ENCODE measurements around the gene MEIS2. TPM values are rescaled to one million over a fixed set of nuclear protein-coding genes. Genes with fewer than 3 reads are reported as not detected.

MEIS2 gene
- total and polyA plus RNA-seq, 2 of the 13 experiments (the other 11 are each of a cell fraction or from before 2014, with no cell fraction given) = 10.7 to 12.4 TPM

DNA sequence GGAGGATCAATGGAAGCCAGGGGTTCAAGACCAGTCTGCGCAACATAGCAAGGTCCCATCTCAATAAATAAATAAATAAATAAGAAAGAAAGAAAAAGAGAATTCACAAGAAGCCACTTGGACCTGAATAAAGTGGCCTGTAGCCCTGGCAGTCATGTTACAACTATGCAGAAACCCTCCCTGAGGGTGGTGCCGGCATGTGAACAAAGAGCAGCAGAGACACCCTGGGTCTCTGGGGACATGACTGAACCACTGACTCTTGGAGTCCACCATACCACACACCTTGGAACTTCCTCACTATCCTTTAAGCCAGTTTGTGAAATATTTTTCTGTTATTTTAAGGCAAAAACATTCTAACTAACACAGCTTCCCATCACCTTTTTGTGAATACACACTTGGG, 93.0 kb downstream of the MEIS2 start:
- ChIA-PET CTCF (ENCODE audit: low intra/inter-chr PET ratio, low total read pairs) (no interaction called here), POLR2A (no interaction called here)
- Histone ChIP-seq H3K9me3 (ENCODE audit: low read length) (no peaks in the 10 kb centered on the region), H3K9ac (ENCODE audit: insufficient read depth, low read depth, low read length) (no peak overlapping the region), H3K4me2 (ENCODE audit: low read depth, low read length) (no peak overlapping the region), H3K4me3 (replicated peaks in 1 of 3; ENCODE audit: insufficient read depth in 1 of 3, low read depth in 2 of 3, low read length in 3 of 3) (no peak overlapping the region), H3K4me1 (ENCODE audit: insufficient read depth, low read length) (peaks cover 33% of the 10 kb centered on the region), H3K27ac (ENCODE audit: extremely low read length, insufficient read depth, low read length) (no peak overlapping the region), H2AFZ (ENCODE audit: low read length) (no peak overlapping the region), H3K27me3 (ENCODE audit: control insufficient read depth in 1 of 2, insufficient read depth in 2 of 2, low read length in 2 of 2) (no peaks in the 10 kb centered on the region), H3K36me3 (replicated peaks in 1 of 2; ENCODE audit: control insufficient read depth in 1 of 2, insufficient read depth in 2 of 2, low read length in 2 of 2) (peaks cover 0 to 7% of the 10 kb centered on the region in 2 experiments; a peak in 1 of 5 replicates), H3K79me2 (ENCODE audit: insufficient read depth, low read length) (no peaks in the 10 kb centered on the region), H4K20me1 (ENCODE audit: insufficient read depth, low read length) (no peaks in the 10 kb centered on the region)
- in situ Hi-C loops (cut with HindIII; ENCODE audit: extremely low pct_ligation_motif_present, low pct_unique_long_range_greater_than_20kb) (no loop called here), intact Hi-C loops (cut with micrococcal nuclease; ENCODE audit: unreplicated experiment) (no loop called here)
- no peak for FAIRE-seq
- TF ChIP-seq DZIP1 (CRISPR knock-in tag; IDR thresholded peaks at IDR 0.05) = no peak
- no peak for TF ChIP-seq NFAT5 (CRISPR knock-in tag; IDR thresholded peaks at IDR 0.05)
- no peak for TF ChIP-seq IRF2 (CRISPR knock-in tag; IDR thresholded peaks at IDR 0.05)
- TF ChIP-seq PITX1 (CRISPR knock-in tag; IDR thresholded peaks at IDR 0.05) = no peak
- TF ChIP-seq HNRNPH1 (optimal IDR thresholded peaks at IDR 0.05; ENCODE audit: low read depth, low read length) = no peak
- no peak for TF ChIP-seq ZBTB37 (CRISPR knock-in tag; IDR thresholded peaks at IDR 0.05)
- TF ChIP-seq NR1H2 (CRISPR knock-in tag; IDR thresholded peaks at IDR 0.05; ENCODE audit: borderline replicate concordance, low read depth) = no peak
- TF ChIP-seq AGO2 (optimal IDR thresholded peaks at IDR 0.05; ENCODE audit: low read depth, low read length) = no peak
- WGBS (ENCODE audit: low lambda C conversion rate) = 96% methylated on average over 2 of the region's 2 CpGs
- ATAC-seq = no peak
- BruUV-seq (replicated peaks) = no TSS peak
- no peak for DNase-seq (ENCODE audit: low spot score)

All from HepG2 (cell line).